HK-2 (cell line): ENCODE measurements around the gene TPM4.
"Not testable (repeated sequence)": the region's sequence is repeated elsewhere in the genome, so short reads cannot be mapped to it uniquely, and the experiment has no call there.

Experiments
- DNase-seq: peaks from one replicate; pipeline ENCODE4 v3.0.0-alpha.2; 2018; ENCODE audit not compliant: unreplicated experiment

Gene TPM4

DNA sequence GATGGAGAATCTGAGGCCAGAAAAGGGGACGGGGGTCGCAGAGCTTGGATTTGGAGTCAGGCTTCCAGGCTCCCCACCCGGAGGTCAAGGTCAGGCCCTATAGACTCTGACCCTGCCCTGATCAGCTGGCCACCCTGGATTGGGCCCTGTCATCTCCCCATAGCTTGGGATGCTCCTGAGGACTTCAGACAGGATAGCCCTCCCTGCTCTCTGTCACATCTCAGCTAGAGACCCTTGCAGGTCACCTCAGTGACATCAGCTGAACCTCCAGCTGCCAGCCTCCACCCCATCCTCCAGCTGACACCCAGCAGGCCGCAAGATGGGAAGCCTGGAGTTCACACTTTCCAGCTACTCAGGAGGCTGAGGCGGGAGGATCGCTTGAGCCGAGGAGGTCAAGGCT, 2.8 kb upstream of the TPM4 start:
- DNase-seq = no peak

DNA sequence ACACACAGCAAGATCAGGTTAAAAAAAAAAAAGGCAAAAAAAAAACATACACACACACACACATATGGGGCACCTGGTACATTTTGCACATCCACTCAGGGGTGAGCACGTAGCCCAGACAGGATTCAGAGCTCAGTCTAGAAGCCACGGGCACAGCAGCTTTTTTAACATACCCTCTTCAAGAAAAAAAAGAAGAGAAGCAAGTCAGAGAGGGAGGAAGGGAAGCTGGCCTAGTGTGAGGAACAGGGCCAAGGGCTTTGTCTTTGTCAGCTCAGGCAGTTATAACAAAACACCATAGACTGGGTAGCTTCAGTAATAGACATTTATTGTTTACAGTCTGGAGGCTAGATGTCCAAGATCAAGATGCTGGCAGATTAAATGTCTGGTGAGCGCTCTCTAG, 2.3 kb upstream of the TPM4 start:
- no peak for DNase-seq

DNA sequence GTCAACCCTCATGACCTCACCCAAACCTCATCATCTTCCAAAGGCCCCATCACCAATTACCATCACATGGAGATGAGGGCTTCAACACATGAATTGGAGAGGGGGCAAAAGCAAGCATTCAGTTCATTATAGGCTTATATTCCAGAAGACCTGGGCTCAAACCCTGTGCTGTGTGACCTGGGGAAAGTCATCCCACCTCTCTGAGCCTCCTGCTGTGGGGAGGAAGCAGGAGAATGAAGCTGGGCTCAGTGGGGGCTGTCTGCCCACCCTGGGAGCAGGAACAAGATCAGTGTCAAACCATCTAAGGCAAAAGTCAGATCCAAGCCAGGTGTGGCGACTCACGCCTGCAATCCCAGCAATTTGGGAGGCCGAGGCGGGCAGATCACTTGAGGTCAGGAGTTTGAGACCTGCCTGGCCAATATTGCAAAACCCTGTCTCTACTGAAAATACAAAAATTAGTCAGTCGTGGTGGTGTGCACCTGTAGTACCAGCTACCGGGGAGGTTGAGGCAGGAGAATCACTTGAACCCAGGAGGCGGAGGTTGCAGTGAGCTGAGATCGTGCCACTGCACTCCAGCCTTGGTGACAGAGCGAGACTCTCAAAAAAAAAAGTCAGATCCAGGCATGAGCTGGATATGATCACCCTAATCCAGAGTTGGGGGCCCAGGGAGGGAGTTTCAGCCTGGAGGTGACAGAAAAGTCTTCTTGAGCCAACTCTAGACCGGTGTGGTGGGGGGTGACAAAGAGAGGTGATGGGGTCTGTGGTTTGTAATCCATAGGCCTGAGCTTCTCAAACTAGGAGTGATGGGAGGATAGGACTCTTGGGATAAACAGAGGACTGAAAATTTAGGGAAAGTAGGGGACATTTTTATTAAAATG, 1.6 kb upstream of the TPM4 start:
- DNase-seq = no peak

DNA sequence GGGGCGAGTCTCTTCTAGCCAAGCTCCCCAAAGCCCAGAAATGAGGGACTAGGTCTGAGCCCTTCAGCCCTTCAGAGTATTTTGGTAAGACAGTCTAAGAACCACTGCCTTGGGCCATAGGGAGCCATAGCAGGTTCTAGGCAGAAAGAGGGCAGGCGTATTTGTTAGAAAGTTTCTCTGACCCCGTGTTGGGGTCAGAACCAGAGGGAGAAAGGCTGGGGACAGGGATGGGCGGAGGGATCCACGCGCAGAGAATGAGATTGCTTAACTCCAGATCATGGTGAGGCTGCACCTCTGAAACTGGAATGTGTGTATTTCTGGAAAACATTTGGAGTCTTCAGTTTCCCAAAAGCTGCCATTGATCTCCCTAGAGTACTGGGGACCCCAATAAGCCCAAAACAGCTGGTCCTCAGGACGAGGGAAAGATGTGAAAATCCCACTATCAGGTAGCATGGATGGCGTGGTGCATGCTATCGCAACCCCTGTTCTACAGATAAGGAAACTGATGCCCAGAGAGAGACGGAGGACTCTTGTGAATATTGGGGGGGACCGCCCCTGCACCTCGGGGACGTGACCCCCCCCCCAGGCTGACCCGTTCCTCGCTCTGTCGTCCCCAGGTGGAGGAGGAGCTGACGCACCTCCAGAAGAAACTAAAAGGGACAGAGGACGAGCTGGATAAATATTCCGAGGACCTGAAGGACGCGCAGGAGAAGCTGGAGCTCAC, 703 bp upstream of the TPM4 start:
- no peak for DNase-seq

DNA sequence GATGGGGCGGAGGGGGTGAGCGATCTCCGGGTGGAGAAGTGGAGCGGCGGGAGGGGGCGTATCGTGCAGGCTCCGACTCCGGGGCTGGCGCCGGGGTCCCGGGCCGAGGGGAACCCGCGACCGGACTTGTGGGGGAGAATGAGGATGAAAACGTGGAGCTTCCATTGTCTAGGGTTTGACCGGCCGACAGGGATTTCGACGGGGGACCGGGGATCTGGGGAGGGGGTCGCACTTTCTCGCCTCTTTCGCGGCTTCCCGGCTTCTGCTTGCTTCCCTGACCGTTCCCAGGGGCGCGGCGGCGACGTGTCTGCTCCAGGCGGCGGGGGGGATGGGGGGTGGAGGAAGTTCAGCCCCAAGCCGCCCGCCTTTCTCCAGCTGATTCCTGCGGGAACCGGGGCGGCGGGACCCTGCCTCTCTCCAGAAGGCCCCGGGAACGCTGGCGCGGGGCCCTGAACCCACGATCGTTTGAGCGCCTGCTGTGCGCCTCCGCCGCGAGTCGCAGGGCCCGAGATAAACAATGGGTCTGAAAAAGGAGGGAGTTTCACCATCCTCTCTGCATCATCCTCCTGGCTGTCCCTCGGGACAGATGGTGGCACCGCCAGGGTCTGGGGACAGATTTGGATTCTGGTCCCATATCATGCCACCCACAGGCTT, 790 bp downstream of the TPM4 start:
- peak; percentile 55 for DNase-seq

DNA sequence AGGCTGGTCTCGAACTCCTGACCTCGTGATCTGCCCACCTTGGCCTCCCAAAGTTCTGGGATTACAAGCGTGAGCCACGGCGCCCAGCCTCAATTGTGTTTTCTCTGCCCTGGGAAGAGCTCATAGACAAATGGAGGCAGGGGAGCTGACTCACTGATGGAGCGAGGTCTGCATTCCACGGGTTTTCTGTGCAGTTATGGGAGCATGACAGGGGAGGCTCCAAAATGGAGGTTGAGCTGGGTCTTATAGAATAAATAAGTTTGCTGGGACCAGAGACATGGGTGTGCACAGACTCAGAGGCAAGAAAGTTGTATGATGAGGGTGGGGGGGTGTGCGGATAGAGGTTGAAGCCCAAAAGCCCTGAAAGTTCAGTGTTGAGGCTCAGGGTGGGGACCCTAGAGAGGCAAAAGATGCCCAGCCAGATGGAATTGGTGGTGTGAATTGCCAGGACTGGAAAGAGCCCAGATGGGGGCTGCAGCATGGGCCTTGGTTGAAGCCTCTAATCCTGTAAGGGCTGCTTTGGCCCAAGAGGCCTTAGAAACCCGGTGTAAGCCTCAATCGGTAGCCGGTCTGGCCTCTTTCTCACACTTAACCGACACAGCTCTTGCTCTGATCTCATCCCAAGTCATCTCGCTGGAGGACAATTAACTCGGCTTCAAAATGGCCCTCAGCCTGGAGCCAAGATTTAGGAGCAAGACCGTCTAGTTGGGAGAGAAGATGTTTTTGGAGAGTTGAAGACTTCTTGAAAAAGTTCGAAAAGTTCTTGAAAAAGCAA, 1.9 kb downstream of the TPM4 start:
- DNase-seq = peak; percentile 56

DNA sequence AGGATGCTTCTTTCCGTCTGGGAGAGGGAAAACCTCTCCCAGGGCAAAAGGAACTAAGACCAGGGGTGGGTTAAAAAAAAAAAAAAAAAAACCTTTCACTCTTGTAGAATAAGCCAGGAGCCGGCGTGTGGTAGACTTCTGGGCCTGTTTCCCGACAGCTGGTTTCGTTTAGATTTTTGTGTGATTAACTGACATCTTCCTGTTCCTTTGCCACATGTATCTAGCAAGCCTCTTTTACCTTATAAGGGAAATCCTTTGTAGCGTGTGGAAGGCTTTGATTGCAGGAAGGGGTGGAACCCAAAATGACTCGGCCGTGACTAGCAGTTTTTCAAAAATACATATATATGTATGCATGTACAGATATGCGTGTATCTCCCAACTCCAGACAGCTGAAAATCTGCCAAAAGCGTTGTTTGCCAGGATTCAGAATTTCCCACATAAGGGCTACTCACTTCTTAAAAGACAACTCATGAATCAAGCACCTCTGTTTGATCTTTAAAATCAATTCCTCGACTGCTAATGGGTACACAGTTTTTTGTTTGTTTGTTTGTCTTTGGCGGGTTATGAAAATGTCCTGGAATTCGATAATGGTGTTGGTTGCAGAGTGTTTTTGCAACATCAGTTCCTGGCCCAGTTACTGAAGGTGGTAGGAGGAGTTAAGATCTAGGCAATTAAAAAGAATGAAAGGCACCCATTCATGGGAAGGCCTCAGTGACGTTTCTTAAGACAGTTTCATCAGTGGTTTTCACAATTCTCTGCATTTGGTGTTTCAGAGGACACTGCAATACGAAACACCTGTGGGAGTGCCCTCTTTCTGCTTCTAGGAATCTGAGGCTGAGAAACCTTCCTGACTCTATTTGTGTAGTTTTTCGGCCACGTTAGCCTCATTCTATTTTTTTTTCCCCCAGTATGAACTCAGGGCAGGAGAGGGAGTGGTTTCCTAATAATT, 2.7 kb downstream of the TPM4 start:
- DNase-seq = peak; percentile 63

DNA sequence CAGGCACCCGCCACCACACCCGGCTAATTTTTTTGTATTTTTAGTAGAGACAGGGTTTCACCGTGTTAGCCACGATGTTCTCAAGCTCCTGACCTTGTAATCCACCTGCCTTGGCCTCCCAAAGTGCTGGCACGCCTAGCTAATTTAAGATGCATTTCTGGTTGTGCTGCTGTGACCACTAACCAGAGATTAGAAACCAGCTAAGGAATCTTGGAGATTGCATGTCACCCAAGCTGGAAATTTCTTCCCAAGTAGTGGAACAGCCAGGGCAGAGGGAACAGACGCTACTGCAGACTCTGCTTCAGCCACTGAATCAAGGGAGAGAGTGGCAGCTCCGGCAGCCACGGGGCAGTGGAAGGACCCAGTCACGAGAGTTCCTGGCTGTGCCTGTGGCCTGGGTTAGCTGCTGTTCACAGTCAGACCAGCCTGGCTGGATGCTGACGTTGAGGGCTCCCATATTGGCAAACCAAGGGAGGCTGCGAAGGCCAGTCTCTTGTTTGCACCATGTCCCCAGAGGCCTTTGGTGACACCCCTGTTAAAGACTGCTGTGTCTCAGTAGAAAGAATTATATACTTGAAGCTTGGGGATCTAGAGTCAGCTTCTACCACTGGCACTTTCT, 7.9 kb downstream of the TPM4 start:
- no peak for DNase-seq

DNA sequence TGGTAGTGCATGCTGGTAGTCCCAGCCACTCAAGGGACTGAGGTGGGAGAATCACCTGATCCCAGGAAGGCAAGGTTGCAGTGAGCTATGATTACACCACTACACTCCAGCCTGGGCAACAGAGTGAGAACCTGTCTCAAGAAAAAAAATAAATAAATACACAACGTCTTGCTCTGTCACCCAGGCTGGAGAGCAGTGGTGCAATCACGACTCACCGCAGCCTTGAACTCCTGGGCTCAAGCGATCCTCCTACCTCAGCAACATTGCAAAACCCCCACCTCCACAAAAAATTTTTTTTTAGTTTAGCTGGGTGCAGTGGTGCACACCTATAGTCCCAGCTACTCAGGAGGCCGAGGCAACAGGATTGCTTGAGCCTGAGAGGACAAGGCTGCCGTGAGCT, 8.8 kb downstream of the TPM4 start:
- DNase-seq = no peak

DNA sequence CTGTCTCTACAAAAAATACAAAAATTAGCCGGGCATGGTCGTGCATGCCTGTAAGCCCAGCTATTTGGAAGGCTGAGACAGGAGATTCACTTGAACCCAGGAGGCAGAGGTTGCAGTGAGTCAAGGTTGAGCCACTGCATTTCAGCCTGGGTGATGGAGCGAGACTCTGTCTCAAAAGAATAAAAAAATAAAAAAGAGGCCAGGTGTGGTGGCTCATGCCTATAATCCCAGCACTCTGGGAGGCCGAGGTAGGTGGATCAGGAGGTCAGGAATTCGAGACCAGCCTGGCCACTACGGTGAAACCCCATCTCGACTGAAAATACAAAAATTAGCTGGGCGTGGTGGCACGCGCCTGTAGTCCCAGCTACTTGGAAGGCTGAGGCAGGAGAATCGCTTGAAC, 11.1 kb downstream of the TPM4 start:
- DNase-seq = not testable (repeated sequence)

DNA sequence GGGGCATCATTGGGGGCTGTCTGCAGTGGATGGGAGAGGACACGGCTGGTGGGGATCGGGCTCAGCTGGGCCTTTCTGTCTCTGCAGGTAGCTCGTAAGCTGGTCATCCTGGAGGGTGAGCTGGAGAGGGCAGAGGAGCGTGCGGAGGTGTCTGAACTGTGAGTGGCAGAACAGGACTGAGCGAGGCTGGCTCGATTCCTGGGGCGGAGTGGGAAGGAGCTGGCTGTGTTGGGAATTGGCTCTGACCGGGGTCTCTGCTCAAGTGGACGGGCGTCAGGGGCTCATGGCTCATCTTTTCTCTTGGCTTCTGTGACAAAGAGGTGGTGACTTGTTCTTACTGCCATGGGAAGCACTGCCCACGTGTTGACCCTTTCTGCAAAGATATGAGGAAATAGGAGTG, 11.6 kb downstream of the TPM4 start:
- DNase-seq = no peak

DNA sequence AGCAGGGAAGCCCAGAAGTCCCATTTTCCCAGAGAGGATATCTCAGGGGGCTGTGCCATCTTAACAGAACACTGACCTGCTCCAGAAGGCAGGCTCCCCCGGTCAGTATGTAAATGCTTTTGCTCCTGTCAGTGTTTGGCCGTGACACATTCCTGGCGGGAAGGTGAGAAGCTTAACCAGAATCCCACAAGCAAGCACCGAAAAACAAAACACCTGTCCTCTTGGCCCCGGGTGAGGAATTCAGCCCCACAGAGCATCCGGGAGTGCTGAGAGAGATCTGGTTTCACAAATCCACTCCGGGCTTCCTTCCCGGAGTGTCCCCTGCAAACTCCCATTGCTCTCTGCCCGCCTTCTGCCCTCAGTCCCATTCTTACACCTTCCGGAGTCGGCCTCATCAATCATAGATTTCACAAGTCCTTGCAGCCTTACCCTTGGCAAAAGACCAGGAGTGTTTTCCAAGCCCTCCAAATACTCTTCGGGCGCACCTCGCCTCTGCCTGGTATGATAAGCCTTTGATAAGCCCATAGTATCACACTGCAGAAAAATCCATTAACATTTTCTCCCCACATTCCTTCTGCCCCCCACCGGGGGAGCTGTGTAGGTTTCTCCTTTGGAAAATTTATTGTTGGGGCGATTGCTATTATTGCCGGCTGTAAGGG, 12.2 kb downstream of the TPM4 start:
- DNase-seq = no peak

DNA sequence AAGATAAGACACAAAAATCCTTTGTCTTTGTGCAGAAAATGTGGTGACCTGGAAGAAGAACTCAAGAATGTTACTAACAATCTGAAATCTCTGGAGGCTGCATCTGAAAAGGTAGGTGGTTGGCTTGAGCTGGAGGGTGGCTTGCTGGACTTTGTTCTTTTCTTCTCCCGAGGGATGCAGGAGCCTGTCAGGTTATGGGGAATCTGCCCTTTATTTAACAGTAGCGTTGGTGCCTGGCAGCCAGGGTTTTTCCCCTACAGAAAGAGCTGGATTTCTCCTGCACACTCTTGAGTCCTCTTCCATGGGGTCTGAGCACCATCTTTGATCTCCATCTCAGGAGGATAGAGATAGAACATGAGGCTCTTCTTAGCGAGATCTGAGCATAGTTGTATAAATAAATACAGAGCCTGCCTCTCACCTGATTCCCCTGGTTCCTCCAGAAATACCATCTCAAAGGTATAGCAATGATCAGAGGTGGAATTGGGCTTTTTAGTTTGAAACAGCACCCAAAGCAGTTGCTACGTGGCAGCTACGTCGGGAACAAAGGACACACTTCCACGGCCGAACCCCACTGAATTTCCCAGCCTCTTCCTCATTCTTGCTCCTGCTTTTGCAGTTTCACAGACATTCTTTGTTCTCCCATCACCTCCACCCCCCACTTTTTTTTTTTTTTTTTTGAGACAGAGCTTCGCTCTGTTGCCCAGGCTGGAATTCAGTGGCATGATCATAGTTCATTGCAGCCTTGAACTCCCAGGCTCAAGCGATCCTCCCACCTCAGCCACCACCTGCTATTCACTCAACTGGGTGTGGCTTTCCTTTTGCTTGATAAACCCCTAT, 12.9 kb downstream of the TPM4 start:
- no peak for DNase-seq

DNA sequence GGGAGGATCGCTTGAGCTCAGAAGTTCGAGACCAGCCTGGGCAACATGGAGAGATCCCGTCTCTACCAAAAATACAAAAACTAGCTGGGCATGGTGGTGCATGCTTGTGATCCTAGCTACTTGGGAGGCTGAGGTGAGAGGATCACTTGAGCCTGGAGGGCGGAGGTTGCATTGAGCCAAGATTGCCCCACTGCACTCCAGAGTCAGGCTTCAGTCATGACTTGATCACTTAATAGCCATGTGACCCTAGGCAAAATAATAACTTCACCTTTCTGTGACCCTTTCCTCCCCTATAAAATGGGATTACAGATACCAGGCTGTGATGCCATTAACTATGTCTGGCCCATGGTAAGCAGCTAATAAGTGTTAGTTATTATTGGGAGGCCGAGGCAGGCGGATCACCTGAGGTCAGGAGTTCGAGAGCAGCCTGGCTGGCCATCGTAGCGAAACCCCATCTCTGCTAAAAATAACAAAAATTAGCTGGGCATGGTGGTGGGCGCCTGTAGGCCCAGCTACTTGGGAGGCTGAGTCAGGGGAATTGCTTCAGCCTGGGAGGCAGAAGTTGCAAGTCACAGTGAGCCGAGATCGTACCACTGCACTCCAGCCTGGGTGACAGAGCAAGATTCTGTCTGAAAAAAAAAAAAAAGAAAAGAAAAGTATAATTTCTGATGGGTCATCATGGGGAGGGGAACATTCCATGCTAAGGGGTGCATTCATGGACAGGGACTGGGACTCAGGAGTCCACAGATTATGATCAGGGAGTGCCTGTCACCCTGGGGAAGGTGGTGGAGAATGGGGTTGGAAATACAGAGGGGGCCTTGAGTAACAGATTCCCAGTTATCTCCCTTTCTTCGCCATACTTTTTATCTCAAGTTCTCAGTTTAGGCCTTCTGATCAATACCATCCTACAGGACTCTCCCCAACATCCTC, 15.5 kb downstream of the TPM4 start:
- DNase-seq = no peak

DNA sequence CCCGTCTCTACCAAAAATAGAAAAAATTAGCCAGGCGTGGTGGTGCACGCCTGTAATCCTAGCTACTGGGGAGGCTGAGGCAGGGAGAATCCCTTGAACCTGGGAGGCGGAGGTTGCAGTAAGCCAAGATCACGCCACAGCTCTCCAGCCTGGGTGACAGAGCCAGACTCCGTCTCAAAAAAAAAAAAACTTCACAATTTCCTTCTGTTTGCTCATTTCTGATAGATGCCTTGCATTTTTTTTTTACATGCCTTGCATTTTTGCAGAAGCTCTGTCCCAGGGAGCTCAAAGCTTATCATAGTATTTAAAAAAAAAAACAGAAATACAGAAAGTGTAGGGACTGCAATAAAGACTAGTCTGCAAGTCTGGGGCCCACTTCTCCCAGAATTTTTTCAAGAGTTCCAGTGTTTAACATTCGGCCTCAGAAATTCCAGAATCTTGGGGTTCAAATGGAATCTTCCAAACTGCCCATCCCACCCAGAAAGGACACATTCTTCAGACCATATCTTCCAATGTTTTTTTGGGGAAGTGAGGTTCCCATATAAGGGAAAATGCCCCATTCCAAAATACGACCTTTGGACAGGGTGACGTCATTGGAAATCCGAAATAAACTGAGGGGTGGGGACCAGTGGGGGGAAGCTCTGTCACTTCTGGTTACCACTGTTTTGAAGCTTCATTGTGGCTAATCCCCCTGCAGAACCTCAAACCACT, 18.2 kb downstream of the TPM4 start:
- DNase-seq = no peak

DNA sequence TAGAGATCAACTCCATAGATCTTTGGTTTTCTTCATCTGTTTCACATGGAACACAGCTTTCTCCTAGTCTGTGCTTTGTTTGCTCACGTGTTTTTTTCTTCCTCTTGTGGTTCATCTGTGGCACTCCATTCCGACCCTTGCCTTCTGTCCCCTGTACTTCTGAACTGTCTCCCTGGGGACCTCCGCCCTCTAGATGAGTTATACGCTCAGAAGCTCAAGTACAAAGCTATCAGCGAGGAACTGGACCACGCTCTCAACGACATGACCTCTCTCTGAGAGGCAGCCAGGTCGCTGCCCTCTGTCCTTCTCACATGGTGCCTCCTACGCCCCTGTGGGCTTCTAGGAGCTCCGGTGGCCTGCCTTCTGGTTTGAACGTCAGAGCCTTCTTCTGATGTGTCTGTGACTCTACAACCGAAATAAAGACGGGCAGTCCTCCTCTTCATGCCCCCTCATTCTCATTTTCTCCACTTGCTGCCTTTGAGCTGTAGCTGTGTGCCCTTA, 18.8 kb downstream of the TPM4 start:
- DNase-seq = no peak

DNA sequence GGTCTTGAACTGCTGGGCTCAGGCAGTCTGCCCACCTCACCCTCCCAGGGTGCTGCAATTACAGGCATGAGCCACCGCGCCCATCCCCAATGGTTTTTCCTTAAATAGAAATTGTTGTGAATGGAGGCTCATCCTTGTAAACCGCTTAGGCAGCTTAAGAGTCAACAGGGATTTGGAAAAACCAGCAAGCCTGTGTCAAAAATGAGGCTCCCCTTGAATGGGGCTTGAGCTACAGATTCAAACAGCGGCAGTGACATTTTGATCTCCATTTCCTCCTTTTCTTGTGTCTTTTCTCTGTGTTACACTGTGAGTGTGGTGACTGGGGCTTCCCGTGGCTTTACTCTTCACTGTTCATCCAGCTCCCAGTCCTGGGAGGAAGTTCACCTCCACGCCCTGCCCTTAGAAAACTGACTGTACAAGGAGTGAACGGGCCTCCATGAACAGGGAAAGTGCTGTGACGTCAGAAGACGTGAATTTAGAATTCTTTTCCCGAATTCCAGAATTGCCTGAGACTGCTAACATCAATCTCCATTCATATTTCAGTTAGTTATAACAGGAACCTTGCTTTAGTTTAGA, 20.1 kb downstream of the TPM4 start:
- no peak for DNase-seq
